Hippocampal formation (tissue), 2 donors: ENCODE results near the gene NCMAP.
"Not testable (repeated sequence)": the region's sequence is repeated elsewhere in the genome, so short reads cannot be mapped to it uniquely, and the experiment has no call there.

ENCODE experiments used
- DNase-seq, 2 donors: peaks; one replicate each; lab custom pipeline; 2025; lab: John Stamatoyannopoulos, UW

Gene NCMAP

DNA sequence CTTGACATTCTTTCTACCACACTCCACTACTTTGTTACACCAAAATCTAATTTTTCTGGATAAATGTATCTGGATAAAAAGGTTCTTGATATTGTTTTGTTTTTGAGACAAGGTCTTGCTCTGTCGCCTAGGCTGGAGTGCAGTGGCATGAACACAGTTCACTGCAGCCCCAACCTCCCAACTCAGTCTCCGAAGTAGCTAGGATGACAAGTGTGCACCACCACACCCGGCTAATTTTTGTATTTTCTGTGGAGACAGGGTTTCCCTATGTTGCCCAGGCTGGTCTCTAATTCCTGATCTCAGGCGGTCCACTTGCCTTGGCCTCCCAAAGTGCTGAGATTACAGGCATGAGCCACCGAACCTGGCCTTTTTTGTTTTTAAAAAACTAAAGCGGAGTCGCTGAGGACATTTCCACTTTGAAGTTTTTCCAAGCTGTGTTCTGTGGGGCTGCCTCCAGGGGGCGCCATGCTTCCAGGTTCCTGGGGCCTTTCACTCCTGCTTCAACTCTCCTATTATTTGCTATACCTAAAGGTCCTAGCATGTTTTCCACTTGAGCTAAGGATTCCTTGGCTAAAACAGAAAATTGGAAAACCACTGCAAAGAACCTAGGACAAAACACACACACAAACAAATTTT, 14.1 kb upstream of the NCMAP start:
- peak in 1 of 2 donors; percentile 18 for DNase-seq

DNA sequence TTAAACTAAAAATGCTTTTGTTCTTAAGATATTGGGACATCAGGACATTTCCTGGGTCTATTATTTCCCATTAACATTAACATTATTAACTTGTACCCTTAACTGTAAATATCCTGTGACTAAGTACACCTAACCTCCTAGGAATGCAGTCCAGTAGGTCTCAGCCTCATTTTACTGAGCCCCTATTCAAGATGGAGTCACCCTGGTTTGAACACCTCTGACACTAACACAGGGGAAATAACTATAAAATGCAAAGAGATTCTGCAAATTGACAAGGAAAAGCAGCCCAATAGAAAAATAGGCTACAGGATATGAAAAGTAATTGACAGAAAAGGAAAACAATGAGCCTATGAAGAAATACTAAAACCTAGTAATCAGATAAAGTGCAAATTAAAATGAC, 11.6 kb upstream of the NCMAP start:
- DNase-seq: no peak

DNA sequence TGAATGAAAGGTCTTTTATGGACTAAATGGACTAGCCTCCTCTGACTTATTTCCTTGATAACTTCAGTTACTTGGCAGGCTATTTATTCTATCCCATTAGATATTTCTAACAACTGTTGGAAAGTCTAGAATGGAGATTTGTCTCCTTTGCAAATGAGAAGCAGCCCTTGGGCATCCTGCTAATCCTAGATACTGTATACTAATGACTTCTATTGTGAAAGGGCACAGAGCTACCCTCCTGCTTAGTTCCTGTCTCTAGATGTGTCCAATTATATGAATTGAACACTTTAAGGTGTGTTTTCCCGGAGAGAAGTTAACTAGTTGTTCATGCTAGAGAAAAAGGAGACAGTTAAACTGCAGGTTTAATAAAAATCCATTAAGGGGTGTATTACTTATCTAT, 10.2 kb upstream of the NCMAP start:
- DNase-seq: no peak

DNA sequence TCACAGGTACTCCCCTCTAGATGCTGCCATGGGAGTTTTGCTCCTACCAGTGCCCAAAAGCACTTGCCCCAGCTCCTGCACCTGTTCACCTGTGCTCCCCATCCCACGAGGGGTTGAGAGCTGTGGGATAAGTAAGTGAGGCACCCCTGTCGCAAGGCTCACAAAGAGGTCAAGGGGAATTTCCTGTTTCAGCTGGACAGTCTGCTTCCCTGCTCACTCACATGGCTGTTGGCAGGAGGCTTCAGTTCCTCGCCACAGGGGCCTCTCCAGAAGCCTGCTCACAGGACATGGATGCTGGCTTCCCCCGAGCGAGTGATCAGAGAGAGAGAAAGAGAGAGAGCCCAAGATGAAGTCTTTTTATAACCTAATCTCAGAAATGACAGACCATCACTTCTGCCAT, 8.7 kb upstream of the NCMAP start:
- DNase-seq: no peak

DNA sequence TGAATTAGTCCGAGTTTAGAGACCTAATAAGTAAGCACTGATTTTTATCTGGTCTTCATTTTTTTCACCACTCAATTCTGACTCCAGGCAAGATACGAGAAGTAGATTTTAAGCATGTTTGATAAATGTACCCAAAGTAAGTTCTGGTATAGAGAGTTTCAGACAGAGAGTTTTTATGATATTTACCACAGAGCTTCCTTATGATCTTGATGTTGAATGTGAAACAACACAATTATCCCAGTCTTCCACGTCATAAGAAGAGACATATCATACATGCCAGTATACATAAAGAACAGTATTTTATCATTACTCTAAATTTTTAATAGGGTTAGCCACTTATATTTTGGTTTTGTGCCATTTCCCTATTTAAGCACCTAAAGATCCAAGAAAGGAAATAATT, 7.8 kb upstream of the NCMAP start:
- DNase-seq: no peak

DNA sequence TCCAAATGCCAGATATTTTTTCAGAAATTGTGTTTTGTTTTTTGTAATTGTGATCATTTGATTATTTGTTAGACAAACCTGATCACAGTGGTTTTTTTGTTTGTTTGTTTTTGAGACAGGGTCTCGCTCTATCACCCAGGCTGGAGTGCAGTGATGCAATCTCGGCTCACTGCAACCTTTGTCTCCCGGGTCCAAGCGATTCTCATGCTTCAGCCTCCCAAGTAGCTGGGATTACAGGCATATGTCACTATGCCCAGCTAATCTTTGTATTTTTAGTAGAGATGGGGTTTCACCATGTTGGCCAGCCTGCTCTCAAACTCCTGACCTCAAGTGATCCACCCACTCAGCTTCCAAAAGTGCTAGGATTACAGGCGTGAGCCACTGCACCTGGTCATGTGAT, 6.7 kb upstream of the NCMAP start:
- not testable (repeated sequence) for DNase-seq

DNA sequence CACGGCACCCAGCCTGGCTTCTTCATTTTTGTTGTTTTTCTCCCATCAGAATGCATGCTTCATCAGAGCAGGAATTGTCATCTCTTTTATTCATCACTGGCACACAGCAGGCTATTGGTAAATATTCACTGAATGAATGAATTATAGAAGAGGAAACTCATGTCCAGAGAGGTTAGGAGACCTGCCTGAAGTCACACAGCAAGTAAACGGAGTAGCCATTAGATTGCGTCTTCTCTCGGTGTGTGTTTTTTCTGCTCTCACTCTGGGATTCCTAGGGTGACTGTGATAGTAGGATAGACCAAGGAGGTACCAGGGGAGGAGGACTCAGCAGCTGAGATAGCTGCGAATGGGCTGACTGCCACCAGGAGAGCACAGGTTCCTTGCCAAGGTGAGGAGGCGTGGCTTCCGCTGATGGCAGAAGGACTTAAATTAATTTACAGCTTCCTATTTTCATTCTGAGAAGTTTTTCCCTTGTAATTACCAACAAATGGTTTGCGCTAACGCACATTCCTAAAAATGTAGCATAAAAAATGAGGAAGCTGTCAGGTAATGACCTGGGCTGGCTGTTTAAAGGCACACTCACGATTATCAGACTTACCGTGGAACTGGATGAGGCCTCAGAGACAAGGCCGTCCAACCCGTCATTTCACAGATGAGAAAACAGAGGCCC, 4.5 kb upstream of the NCMAP start:
- DNase-seq: no peak

DNA sequence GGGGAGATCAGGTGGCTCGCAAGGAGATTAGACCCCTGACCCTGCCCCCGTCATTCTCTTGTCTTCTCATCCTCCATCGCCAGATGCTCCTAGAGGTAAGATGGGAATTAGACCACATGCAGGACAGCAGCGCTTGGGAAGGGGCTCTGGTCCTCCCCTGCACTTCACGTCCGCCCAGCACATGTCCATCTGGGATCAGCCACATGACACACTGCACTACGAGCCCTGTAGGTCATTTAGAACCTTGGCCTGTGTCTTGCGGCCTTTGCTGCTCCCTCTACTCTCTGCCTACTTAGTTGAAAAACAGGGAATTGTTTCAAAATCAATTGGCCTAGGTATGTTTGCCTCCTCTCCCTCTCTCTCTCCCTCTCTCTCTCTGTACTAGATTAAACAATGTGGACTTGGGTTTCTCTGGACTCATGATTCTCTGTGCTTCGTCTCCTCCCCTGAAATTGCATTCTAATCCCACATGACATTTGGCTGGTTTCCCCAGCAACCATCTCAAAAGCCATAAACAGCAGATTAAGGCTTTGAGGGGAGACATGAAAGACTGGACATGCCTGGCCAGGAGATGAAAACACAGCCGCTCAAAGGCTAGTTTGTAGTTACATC, 3.8 kb upstream of the NCMAP start:
- DNase-seq: no peak

DNA sequence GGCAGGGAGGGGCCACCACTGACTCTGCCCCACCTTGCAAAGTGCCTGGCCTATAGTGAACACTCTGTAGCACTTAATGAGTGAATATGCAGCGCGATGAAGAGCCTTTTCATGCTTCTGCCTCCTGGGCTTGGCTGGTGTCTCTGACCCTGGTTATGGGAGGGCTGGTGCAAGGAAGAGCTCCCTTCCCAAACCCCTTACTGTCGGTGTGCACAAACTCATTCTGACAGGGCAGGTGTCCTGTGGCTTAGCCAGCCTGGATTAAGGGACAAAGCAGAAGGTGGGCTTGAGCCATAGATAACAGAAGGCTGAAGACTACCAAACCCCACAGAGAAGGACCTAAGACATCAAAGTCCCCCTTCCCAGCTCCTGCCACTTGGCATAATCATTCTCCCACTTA, 2.0 kb upstream of the NCMAP start:
- DNase-seq: no peak

DNA sequence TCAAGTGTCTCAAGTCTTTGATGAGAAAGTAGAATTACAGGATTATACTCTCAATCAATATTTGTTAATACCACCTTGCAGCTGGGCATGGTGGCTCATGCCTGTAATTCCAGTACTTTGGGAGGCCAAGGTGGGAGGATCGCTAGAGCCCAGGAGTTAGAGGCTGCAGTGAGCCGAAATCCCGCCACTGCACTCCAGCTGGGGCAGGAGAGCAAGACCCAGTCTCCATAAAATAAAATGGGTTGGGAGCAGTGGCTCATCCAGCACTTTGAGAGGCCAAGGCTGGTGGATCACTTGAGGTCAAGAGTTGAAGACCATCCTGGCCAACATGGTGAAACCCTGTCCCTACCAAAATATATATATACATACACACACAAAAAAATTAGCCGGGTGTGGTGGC, 1.2 kb upstream of the NCMAP start:
- DNase-seq: no peak

DNA sequence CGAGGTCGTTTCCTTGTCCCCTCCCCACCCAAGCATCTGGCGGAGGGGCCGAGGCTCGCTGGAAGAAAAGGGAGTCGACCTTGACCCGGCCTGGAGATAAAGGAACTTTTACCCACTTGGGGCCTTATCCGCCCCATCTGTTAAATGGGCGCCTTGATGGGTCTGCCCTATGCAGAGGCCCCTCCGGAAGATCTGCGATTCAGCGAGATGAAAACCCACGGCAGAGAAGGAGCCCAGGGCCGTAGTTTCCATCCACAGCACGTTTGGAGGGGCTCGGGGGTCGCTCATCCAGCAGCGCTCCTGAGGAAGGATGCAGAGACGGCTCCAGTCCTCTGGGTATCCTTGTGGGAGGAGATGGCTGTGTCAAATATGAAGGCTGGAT, 518 bp downstream of the NCMAP start:
- DNase-seq: no peak

DNA sequence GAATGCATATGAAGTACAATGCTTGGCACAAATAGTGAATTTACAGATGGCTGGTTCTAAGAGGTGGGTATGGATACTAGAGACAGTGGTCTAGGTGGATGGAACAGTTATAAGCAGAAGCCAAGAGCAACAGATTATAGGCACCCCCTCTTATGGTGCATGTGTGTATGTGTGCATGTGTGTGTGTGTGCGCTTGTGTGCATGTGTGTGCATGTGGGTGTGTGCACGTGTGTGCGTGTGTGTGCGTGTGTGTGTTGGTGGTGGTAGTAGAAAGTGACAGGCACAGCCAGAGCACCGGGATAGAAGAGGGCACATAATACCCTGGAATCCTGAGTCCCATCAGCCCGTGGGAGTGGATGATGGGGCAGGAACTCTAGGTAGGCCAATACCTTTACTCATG, 1.3 kb downstream of the NCMAP start:
- no peak for DNase-seq

DNA sequence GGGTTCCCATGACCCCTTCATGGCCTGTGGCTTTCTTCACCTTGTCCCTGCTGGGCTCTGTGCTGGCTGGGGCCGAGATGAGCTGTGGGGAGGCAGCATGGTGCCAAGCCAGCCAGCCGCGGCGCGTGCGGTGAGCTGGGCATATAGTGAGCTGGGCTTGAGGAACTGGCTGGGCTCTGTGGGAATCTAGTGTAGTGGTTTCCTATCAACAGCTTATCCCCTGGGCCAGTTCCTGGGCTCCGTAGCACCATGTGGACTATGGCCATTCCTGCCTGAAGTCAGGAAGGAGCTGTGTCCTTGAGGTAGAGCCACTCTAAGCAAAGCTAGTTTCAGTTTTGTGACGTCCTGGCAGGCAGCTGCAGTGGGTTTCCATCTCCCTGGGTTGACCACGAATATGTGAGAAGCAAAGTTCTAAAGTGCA, 1.8 kb downstream of the NCMAP start:
- DNase-seq: no peak

DNA sequence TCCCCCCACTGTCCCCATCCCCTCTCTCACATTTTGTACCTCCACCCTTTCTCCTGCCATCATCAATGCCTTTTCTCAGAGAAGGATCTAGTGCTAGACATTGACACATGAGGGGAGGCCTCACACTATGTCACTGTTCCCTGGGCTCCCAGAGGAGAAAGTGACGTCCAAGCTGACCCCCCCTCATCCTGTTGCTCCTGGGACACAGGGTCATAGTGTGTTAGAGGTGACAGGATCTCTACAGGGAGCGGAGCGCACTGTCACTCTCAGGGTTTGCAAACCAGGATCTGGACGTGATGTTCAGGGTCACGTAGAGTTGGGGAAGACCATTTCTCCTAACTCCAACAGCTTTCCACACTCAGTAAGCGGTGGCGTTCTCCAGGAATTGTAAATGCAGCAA, 2.6 kb downstream of the NCMAP start:
- no peak for DNase-seq

DNA sequence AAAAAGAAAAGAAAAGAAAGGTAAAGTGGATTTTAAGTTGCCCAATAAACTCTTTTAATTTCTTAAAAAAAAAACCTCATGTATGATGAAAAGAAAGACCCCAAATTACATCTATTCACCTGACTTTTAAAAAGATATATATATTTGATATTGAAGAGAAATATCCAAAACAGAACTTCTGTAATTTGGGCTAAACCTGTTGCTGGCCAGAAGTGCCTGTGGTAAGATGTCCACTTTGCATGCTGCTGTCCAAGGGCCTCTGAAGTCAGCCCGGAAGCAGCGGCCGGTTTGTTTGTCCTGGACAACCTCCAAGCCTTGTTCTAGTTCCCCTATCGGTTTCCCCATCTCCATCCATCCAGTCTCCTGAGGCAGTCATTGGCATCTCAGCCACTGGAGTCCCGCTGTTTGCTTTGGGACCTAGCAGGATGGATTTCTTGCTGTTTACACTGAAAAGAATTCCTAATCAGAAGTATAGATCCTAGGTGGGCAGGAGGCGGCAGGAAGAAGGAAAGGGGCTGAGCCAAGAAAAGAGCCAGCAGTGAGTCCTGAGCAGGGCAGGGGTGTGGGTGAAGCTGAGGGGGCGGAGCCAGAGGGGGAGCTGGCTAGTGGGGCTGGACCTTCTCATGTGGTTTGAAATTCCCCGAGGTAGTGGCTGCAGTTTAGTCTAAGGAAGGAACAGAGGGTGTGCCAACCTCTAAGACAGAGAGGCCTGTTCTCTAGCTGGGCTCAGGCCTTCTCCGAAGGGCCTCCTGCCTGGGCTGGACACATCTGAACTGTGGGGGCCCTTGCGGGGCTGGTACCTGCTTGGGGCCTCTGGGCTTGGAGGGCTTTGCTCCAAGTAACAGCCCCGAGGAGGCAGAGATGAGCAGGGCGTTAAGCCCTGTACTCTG, 3.3 kb downstream of the NCMAP start:
- DNase-seq: peak; percentile 46 to 69

DNA sequence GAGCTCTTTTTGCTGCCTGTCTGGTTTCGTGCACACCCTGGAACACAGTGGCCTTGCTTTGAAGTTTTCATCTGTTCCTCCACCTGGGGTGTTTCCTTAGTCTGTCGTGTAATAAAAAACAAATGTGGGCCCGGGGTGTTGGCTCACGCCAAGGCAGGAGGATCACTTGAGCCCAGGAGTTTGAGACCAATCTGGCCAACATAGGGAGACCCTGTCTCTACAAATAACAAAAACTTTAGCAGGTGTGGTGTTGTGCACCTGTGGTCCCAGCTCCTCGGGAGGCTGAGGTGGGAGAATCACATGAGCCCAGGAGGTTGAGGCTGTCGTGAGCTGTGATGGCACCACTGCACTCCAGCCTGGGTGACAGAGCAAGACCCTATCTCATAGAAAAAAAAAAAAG, 4.5 kb downstream of the NCMAP start:
- DNase-seq: no peak

DNA sequence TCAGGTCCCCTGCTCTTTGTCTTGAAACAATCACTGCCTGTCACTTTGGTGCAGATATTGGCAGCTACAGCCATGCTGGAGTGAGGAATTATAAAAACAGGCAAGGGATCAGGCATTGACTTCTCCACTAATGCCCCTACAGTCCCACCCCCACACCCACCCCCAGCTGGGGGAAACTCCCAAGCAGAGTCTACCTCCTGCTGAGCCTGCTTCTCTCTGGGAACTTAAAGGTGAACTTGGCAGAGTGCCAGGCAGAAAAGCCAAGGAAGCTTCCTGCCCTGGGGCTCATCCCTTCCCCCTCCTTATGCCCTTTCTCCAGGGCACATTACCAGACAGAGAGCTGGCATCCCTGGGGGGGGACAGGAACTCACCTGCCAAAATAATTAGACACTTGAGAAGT, 6.7 kb downstream of the NCMAP start:
- no peak for DNase-seq

DNA sequence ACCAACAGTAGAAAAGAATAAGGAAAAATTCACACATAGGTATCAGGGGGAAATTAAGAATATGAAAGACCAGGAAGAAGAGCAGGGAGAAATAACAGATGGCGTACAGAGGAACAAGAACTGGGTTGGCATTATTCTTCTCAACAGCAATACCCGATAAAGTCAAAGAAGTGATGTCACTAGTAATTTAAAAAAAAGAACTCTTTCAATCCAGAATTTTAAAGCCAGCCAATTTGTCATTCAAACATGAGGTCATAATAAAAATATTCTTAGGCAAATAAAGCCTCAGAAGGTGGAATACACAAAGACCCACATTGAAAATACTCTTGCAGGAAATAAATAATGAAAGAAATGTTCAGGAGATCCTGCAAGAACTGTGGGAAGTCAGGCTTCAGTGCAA, 8.8 kb downstream of the NCMAP start:
- DNase-seq: no peak

DNA sequence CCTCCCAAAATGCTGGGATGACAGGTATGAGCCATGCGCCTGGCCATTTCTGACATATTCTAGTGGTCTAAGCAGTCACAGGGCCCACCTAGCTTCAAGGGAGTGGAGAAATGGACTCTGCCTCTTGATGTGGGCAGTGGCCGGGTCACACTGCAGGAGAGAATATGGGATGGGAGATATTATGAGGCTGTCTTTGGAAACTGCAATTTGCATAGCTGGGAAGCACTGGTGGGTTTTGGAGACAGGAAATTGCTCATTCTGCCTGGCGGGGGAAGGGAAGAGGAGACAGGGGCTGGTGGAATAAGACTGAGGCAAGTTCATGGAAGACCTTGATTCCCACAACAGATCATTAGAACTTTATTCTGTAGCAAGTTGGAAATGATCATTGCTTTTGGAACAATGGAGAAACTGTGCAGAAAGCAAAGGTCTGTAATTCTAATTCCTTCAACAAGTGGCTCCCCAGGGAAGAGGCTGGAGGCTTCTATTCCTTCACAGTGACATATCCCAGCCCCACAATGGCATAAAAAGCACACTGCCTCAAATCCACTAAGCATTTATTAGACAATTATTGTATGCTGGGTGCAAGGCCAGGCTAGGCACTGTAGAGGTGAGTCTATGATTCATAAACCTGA, 10.5 kb downstream of the NCMAP start:
- DNase-seq: no peak

DNA sequence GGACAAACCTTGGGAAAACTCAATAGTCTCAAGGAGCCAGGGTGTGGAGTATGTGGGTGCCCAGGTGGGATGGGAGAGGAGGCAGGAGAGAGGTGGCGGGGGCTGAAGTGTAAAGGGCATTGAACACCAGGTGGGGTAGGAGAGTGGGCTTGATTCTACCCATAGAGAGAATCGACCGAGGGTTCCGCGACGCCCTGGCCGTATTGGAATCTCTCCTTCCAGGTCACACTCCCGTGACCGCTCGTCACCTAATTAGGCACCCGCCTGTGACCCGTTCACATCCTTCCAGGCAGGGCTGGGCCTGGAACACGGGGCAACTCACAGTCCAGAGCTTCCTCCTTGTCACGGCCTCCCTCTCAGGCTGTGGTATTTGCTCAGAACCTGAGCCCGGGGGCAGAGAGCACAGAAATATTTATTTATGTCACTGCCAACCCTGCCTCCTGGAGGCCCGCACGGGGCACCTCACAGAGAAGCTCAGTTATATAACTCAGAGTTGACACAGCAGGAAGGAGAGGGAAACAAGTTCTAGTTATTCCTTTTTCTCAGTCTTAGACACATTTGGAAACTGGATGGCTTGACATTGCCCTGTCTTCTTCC, 12.0 kb downstream of the NCMAP start:
- no peak for DNase-seq

DNA sequence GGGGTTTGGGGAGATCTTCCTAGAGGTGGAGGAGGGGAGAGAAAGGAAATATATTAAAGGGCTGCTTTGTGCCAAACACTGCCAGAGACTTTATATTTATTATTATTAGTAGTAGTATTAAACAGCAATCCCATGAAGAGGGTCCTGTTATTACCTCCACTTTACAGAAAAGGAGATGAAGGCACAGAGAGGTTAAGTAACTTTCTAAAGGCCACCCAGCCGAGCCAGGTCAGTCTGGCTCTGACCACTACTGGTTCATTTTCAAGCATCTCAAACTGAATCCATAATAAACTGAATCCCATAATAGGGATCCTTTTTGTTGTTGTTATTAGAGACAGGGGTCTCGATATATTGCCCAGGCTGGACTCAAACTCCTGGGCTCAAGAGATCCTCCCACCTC, 12.6 kb downstream of the NCMAP start:
- DNase-seq: no peak
